NOMO-1 (cell line): ENCODE measurements around the gene DLG2.
A peak's percentile ranks its signal among the peaks of the same experiment; 100 is the strongest.
"Not testable (repeated sequence)": the region's sequence is repeated elsewhere in the genome, so short reads cannot be mapped to it uniquely, and the experiment has no call there.

Source experiments
- DNase-seq, 2 experiments: peaks; one replicate each; lab custom pipeline; 2025; ENCODE audit not compliant: unreplicated experiment in 2 of 2; lab: John Stamatoyannopoulos, UW

The DLG2 gene

GRCh38 chr11:85347291-85347690 is 279.9 kb downstream of the DLG2 start:
- DNase-seq = no peak

DNA sequence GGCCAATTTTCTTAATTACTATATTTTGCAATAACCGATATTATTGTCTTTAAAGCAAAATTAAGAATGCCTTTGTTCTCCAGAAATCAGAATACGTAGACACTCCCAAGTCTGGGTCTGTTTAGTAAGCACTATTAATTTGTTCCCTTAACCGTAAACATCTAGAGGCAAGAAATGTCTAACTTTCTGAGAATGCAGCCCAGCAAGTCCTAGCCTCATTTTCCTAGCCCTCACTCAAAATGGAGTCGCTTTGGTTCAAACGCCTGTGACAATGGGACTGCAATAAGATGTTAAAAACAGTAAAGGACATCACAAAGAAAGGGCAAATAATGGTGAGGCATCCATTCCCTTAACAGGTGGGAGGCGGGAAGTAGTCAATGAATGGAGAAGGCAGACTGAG is 280.7 kb downstream of the DLG2 start:
- DNase-seq = no peak

DNA sequence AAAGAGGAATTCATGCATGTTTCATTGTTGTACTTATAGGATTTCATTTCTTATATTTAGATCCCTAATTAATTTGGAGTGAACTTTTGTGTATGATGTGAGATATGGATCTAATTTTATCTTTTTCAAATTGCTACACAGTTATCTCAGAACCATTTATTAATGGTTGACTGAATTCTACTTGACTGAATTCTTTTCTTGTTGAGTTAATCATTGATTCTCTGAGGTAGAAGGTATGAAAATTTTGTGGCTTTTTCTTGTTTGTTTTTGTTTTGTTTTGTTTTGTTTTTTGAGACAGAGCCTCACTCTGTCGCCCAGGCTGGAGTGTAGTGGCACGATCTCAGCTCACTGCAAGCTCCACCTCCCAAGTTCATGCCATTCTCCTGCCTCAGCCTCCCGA is 286.3 kb downstream of the DLG2 start:
- DNase-seq = not testable (repeated sequence)

DNA sequence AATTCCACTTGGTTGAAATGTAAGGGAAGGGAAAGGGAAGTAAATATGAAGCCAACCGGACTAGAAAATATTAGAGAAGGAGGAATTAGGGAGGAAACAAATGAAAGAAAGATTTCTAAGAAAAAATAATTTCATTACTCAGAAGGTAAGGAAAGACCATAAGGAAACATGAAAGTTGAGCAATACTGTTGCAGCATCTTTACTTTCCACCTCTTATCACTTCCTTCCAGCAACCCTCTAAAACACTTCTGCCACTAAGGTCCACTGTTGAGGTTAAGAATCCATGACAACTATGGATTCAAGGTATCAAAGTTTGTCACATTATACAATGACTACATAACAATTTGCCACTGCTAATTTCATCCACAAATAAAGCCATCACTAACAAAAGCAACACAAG is 308.6 kb downstream of the DLG2 start:
- peak in 1 of 2 experiments; percentile 82 for DNase-seq

DNA sequence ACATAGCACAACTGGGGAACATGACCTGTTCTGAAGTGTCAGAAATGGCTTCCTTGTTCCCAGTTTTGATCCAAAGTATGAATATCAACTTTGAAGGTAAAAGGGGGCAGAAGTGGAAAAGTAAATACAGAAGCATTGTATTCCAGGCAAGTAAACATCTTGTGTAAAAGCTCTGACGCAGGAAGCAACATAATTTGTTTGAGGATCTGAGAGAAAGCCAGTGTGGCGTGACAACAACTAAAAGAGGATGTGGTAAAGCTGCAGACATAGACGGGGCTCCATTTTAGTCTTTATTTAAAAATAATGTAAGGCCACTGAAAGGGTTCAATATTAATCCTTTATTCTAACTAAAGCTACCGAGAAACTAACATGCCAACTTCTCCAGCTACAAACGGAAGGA is 310.2 kb downstream of the DLG2 start:
- peak; percentile 67 to 93 for DNase-seq

GRCh38 chr11:85313741-85314140 is 313.4 kb downstream of the DLG2 start:
- DNase-seq = peak in 1 of 2 experiments; percentile 58

GRCh38 chr11:85310479-85310878 is 316.7 kb downstream of the DLG2 start:
- no peak for DNase-seq

GRCh38 chr11:85307366-85307765 is 319.8 kb downstream of the DLG2 start:
- no peak for DNase-seq

- no peak for DNase-seq
Observed at GRCh38 chr11:85301895-85302678, 325.1 kb downstream of the DLG2 start.

DNA sequence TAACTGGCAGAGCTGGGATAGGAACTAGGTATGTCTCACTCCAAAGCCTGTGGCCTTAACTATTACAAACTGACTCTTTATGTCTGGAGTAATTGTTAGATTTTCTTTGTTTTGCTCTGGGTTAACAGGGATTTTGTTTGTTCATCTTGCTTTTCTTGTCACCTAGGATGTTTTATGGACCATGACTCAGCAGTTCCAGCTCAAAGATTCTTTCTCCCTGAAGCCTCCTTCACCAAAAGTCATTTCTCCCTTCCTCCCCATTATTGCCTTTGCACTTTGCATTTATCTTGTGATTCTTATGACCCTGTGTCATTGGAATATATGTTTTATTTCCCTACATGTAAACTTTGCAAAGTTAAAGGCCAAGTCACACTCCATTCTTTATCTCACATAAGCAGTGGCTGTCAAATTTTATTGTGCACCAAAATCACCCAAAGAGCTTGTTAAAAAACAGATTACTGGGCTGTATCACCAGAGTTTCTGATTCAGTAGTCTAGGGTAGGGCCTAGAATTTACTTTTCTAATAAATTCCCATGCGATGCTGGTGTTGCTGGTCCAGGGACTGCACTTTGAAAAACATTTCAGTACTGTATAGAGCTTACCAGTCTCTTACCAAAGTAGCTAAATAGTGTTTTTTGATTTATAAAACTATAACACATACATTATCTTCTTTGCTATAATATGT is 327.7 kb downstream of the DLG2 start:
- DNase-seq = no peak

DNA sequence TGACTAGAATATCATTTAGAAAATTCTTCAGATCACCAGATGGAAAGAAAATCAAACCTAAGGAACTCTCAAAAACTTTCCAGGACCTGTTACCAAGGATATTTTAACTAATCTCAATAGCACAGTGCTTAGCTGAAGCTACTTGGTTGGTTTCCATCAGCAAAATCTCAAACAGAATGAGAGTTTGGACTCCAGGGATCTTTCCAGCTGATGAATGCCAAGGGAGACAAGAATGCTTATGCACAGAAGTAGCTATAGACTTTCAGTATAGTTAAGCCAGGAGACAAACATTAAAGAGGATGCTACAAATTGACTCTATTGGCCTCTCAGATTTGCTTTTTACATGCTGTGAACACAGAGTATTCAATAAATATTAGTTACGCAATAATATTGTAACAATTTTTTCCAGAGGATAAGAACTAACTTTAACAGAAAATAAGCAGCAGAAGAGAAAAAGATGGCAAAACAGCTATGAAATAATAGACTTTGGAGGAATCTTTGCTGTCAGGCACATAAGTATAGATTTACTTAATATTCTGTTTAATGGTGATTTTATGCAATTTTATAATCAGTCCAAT is 331.4 kb downstream of the DLG2 start:
- DNase-seq = no peak

DNA sequence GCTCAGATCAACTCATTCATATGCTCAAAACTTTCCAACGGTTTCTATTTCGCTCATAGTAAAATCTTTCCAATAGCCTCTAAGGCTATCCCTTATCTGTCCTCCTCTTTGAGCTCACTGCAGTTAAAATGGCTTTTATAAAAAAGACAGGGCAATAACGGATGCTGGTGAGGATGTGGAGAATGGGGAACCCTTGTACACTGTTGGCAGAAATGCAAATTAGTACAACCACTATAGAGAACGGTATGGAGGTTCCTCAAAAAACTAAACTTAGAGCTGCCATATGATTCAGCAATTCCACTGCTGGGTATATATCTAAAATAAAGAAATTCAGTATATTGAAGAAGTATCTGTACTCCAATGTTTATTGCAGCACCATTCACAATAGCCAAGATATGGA is 345.6 kb downstream of the DLG2 start:
- DNase-seq = peak; percentile 44 to 79

GRCh38 chr11:85279267-85279666 is 347.9 kb downstream of the DLG2 start:
- peak in 1 of 2 experiments; percentile 65 for DNase-seq

DNA sequence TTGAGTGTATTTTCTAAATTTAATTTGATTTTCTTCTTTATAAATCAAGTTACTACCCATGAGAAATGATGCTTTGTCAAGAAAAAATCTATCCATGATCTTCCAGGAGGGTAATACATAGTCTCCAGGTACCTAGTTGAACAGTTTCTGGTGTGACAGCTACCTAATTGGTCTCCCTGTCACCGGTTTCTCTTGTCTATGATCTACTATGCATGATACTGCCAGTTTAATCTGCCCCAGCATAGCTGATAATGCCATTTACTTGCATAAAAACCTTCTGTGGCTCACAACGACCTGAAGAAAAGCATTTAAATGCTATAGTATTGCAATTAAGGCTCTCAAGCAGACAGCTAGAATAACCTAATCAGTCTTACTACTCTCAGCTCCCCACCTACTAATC is 349.5 kb downstream of the DLG2 start:
- no peak for DNase-seq

DNA sequence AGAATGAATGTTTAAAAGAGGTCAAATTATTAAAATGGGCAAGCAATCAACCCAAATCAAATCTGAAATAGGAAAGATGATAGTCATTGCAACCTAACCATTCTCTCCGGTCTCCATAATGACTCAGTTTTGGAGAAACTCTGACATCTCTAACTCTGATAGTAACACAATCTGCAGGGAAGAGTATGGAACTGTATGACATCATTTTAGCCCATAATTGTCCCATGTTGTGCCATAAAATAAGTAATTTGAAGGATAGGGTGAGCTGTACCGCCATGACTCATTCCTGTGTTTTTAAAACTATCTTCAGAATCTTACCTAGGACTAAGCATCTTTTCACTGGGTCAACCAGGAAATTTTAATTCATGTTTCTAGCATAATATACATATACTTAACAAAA is 350.8 kb downstream of the DLG2 start:
- no peak for DNase-seq

DNA sequence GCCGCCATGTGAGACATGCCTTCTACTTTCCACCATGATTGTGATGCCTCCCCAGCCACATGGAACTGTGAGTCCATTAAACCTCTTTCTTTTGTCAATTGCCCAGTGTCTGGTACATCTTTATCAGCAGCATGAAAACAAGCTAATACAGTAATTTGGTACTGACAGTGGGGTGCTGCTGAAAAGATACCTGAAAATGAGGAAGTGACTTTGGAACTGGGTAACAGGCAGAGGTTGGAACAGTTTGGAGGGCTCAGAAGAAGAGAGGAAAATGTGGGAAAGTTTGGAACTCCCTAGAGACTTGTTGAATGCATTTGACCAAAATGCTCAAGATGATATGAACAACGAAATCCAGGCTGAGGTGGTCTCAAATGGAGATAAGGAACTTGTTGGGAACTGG is 356.8 kb downstream of the DLG2 start:
- not testable (repeated sequence) for DNase-seq

DNA sequence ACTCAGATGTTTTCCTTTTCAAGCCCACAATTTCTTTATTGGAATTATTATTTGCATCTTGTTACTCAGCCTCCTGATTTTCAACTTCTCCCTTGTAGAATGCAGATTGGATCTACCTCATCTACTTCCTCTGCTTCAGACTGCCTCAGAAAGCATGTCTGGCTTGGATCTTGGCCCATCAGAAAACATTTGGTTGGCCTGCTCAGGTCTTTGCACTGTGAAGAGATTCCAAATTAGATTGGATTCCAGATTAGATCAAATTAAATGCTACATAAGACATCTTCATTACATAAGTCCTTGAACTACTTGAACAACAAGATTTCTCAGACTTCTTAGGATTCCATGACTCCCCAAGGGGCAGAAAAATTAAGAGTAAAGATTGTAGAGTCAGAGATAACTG is 358.0 kb downstream of the DLG2 start:
- DNase-seq = peak; percentile 9 to 30

GRCh38 chr11:85266646-85267045 is 360.5 kb downstream of the DLG2 start:
- peak; percentile 8 to 44 for DNase-seq

GRCh38 chr11:85263328-85263727 is 363.8 kb downstream of the DLG2 start:
- no peak for DNase-seq

DNA sequence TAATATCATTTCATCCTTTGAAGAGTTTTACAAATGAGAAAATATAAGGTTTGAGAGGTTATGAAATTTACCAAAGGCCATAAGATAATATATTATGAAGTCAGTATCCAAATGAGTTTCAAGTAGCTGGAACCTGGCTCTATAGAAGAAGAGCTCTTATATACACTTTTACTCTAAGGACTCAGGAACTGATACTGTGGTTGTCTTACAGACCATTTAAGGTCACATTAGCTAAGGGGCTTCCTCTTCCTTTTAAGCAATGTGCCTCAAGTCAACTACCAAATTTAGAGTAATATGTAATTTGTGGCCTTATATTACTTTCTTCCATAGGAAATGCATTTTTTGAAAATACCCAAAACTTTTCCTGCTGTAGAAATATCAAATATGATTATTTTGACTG is 369.3 kb downstream of the DLG2 start:
- DNase-seq = peak; percentile 54 to 77

DNA sequence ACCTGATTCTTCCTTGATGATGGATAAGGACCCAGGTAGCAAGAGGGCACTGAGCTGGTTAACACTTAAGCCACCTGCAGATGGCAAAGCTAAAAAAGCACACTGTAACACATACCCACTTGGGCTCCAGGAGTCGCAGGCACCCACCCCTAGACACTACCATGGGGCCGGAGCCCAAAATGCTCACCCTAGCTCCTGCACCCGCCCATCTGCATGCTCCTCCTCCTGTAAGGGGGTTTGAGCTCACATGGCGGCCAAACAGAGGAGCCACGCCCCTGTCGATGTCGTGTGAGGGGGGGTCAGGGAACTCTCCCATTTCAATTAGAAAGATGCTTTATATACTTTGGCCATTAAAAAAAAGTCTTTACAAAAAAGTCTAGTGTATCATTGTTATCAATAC is 370.7 kb downstream of the DLG2 start:
- DNase-seq = no peak

DNA sequence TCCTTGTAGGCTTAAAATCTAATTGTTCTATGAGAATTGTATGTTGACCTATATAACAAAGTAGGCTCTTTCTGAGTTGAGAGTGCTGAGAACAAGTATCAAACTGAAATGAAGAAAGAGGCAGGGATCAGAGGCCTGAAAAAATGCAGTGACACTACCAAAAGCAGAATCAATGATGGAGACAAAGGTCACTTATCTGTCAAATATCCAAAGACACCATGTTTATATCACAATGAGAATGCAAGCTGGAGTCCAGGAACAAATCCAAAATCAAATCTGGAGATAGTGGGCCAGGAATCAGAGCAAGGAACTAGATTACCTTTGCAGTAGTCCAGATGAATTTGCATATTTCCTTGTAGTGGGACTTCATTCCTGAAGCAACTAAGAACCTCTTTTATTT is 377.7 kb downstream of the DLG2 start:
- no peak for DNase-seq
